OCI-LY1 (cell line): ENCODE data around the gene UCHL5.

Experiments used
- H2AFZ ChIP-seq: fragments of 200-600 bp; sonication (generic), shearing (Covaris generic); 2 replicates; pipeline ENCODE4 v1.6.0; 2014; ENCODE audit warnings: antibody characterized with exemption, mild to moderate bottlenecking, low read length
- H3F3A ChIP-seq: fragments of 200-600 bp; sonication (generic), shearing (Covaris generic); 2 replicates; pipeline ENCODE4 v1.6.0; 2014; ENCODE audit warnings: mild to moderate bottlenecking, antibody characterized with exemption, low read length, moderate library complexity; ENCODE audit not compliant: insufficient read depth
- H3K27ac ChIP-seq: fragments of 200-600 bp; sonication (generic); 2 replicates; pipeline ENCODE4 v1.5.1; 2014; ENCODE audit warnings: low read length, mixed run types, mild to moderate bottlenecking, low read depth; ENCODE audit not compliant: poor library complexity, severe bottlenecking
- H3K27me3 ChIP-seq: fragments of 200-600 bp; sonication (generic); 2 replicates; pipeline ENCODE4 v1.6.0; 2014; ENCODE audit warnings: antibody characterized with exemption, mild to moderate bottlenecking, low read length, moderate library complexity; ENCODE audit not compliant: insufficient read depth
- H3K36me3 ChIP-seq: fragments of 200-600 bp; sonication (generic); 2 replicates; pipeline ENCODE4 v1.6.1; 2014; ENCODE audit warnings: mild to moderate bottlenecking, antibody characterized with exemption, low read length, moderate library complexity, mixed read lengths; ENCODE audit not compliant: insufficient read depth
- H3K4me1 ChIP-seq: fragments of 200-600 bp; sonication (generic); 2 replicates; pipeline ENCODE4 v1.5.1; 2014; ENCODE audit warnings: mild to moderate bottlenecking, low read length, moderate library complexity; ENCODE audit not compliant: insufficient read depth, severe bottlenecking
- H3K4me2 ChIP-seq: fragments of 200-600 bp; sonication (generic), shearing (Covaris generic); 2 replicates; pipeline ENCODE4 v1.6.1; 2014; ENCODE audit warnings: low read length
- H3K4me3 ChIP-seq: fragments of 200-600 bp; sonication (generic); 2 replicates; pipeline ENCODE4 v1.5.1; 2014; ENCODE audit warnings: low read length, low read depth, mild to moderate bottlenecking, mixed read lengths; ENCODE audit not compliant: poor library complexity, severe bottlenecking
- H3K79me2 ChIP-seq: fragments of 200-600 bp; shearing (Covaris generic); 2 replicates; pipeline ENCODE4 v1.6.1; 2016; ENCODE audit warnings: mixed run types, low read length, mixed read lengths; ENCODE audit not compliant: insufficient read depth
- H3K9ac ChIP-seq: fragments of 200-600 bp; sonication (generic), shearing (Covaris generic); 2 replicates; pipeline ENCODE4 v1.6.1; 2014; ENCODE audit warnings: mild to moderate bottlenecking, low read length, mixed read lengths
- H3K9me2 ChIP-seq: fragments of 200-600 bp; sonication (generic), shearing (Covaris generic); 2 replicates; pipeline ENCODE4 v1.6.1; 2014; ENCODE audit warnings: low read depth, mild to moderate bottlenecking, low read length, mixed read lengths
- H3K9me3 ChIP-seq: fragments of 200-600 bp; shearing (Covaris generic); 2 replicates; pipeline ENCODE4 v1.6.1; 2014; ENCODE audit warnings: low read length, mixed read lengths
- H4K20me1 ChIP-seq: fragments of 200-600 bp; sonication (generic), shearing (Covaris generic); 2 replicates; pipeline ENCODE4 v1.6.0; 2016; ENCODE audit warnings: mild to moderate bottlenecking, low read length; ENCODE audit not compliant: insufficient read depth
- EZH2 ChIP-seq: fragments of 200-600 bp; sonication (generic), shearing (Covaris generic); IDR thresholded peaks from 2 replicates; pipeline ENCODE4 v1.8.0; 2017; ENCODE audit warnings: borderline replicate concordance, mixed run types, mild to moderate bottlenecking, antibody characterized with exemption, low read length, moderate library complexity, mixed read lengths
- TF ChIP-seq, protein P1 (sequence below): fragments of 200-600 bp; sonication (generic), shearing (Covaris generic); IDR thresholded peaks from 2 replicates; pipeline ENCODE4 v1.5.1; 2017; ENCODE audit warnings: mild to moderate bottlenecking, antibody characterized with exemption, low read length, moderate library complexity, mixed read lengths

Gene UCHL5

DNA sequence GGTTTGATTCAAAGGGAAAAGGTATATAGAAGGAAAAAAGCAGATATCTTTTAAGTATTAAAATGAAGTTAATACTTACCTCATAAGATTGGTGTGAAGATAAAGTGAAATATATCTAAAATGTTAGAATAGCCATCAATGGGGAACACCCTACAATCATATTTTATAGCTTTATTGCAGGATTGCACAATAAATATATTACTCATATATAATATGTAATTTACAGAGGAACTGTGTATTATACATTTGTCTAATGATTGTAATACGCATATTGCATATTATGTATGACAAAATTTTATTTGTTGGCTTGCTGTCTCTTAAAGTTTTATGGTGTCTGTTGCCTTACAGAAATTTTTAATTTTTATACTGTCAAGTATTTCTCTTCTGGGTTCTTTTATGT, 47.8 kb downstream of the UCHL5 start:
- Histone ChIP-seq H3K9ac (no peak overlapping the region), H3K9me2 (no peaks in the 10 kb centered on the region), H3K4me2 (no peak overlapping the region), H4K20me1 (no peaks in the 10 kb centered on the region), H3K27ac (no peak overlapping the region), H3K9me3 (no peaks in the 10 kb centered on the region), H3K27me3 (no peaks in the 10 kb centered on the region), H2AFZ (no peak overlapping the region), H3K79me2 (no peaks in the 10 kb centered on the region), H3K4me1 (no peaks in the 10 kb centered on the region), H3F3A (no peaks in the 10 kb centered on the region), H3K36me3 (peaks cover 4% of the 10 kb centered on the region; the same call in 1 of the 2 replicates), H3K4me3 (no peak overlapping the region)
- no peak for TF ChIP-seq EZH2
- TF ChIP-seq, protein P1, sequence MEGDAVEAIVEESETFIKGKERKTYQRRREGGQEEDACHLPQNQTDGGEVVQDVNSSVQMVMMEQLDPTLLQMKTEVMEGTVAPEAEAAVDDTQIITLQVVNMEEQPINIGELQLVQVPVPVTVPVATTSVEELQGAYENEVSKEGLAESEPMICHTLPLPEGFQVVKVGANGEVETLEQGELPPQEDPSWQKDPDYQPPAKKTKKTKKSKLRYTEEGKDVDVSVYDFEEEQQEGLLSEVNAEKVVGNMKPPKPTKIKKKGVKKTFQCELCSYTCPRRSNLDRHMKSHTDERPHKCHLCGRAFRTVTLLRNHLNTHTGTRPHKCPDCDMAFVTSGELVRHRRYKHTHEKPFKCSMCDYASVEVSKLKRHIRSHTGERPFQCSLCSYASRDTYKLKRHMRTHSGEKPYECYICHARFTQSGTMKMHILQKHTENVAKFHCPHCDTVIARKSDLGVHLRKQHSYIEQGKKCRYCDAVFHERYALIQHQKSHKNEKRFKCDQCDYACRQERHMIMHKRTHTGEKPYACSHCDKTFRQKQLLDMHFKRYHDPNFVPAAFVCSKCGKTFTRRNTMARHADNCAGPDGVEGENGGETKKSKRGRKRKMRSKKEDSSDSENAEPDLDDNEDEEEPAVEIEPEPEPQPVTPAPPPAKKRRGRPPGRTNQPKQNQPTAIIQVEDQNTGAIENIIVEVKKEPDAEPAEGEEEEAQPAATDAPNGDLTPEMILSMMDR = no peak

DNA sequence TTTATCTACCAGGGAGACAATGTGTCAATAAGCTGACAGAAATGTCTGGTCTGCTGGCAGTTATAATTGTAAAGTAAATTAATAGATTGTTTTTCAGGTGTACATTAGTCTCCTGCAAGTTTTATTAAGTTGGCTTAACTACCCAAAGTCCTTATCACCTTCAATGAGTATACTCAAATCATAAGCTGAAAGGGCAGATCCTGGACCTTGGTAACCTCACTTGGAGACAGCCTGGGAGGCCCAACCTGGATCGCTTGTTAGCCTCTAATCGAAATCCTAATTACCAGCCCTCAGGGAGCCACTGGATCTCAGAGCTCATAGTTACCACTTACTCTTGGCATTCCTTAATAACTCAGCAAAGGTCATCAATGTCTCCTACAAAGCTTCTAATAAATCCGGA, 49.7 kb downstream of the UCHL5 start:
- Histone ChIP-seq H3K4me1 (no peaks in the 10 kb centered on the region), H3K4me2 (no peak overlapping the region), H3K27me3 (no peaks in the 10 kb centered on the region), H4K20me1 (no peaks in the 10 kb centered on the region), H3K36me3 (no peaks in the 10 kb centered on the region), H3K9ac (no peak overlapping the region), H2AFZ (no peak overlapping the region), H3K79me2 (no peaks in the 10 kb centered on the region), H3K9me2 (no peaks in the 10 kb centered on the region), H3K9me3 (no peaks in the 10 kb centered on the region), H3F3A (no peaks in the 10 kb centered on the region), H3K27ac (no peak overlapping the region), H3K4me3 (no peak overlapping the region)
- TF ChIP-seq, protein P1 = no peak

DNA sequence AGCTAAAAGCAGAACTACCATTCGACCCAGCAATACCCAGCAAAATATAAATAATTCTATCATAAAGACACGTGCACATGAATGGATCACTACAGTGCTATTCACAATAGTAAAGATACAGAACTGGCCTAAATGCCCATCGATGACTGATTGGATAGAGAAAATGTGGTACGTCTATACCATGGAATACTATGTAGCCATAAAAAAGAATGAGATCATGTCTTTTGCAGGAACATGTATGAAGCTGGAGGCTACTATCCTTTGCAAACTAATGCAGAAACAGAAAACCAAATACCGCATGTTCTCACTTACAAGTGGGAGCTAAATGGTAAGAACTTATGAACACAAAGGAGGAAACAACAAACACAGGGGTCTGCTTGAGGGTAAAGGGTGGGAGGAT, 53.4 kb downstream of the UCHL5 start:
- H3K27me3 ChIP-seq = no peaks in the 10 kb centered on the region

More for the DNA sequence above, 53.4 kb downstream of the UCHL5 start:
- H3K4me3 ChIP-seq = no peak overlapping the region
- H3K79me2 ChIP-seq = no peaks in the 10 kb centered on the region
- no peaks in the 10 kb centered on the region for H3F3A ChIP-seq
- 0 out of 2 replicates have a peak, but pooled peaks cover 3% of the 10 kb centered on the region for H3K9me3 ChIP-seq
- H2AFZ ChIP-seq = no peak overlapping the region
- TF ChIP-seq, protein P1 = no peak
- no peak for TF ChIP-seq EZH2
- no peaks in the 10 kb centered on the region for H3K4me1 ChIP-seq
- H3K9me2 ChIP-seq = no peaks in the 10 kb centered on the region
- H3K27ac ChIP-seq = no peak overlapping the region
- peaks cover 4% of the 10 kb centered on the region for H3K36me3 ChIP-seq
- H3K9ac ChIP-seq = no peak overlapping the region
- no peak overlapping the region for H3K4me2 ChIP-seq
- no peaks in the 10 kb centered on the region for H4K20me1 ChIP-seq
